ENCODE measurements around the gene SPRR4.

Gene SPRR4

DNA sequence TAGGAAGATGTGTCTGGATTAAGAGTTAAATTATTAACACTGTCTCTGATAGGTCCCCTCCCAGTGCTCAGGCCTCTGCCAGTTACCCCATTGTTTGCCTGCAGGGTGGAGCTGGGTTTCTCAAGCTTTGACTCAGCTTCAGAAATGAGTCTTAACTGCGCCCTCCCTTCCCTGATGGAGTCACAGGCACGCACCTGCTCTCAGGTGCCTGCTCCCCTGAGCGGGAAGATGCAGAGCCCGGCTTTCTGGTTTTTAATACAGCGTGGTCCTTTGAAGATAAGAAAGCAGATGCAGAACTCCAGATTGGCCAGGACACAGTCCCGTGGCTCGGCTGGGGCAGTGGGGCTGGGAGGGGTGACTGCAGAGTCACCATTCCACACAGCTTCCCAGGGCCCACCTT, 3.2 kb upstream of the SPRR4 start:
- no peaks in the 10 kb centered on the region for H3K36me3 ChIP-seq (ENCODE audit: control insufficient read depth, insufficient read depth, low read length)
- H3K4me1 ChIP-seq (ENCODE audit: control insufficient read depth, insufficient read depth, low read length), result no peaks in the 10 kb centered on the region
- H3K27me3 ChIP-seq (ENCODE audit: control insufficient read depth, insufficient read depth, low read length), result no peaks in the 10 kb centered on the region
- H3K27ac ChIP-seq (ENCODE audit: low read depth, low read length), result no peak overlapping the region
- H3K9me3 ChIP-seq (ENCODE audit: control insufficient read depth, insufficient read depth, low read length), result no peaks in the 10 kb centered on the region; the same call in 1 of the 2 replicates
- no peak overlapping the region for H3K9ac ChIP-seq (ENCODE audit: low read depth, low read length)
- H3K4me3 ChIP-seq (ENCODE audit: low read depth, low read length), result no peak overlapping the region

DNA sequence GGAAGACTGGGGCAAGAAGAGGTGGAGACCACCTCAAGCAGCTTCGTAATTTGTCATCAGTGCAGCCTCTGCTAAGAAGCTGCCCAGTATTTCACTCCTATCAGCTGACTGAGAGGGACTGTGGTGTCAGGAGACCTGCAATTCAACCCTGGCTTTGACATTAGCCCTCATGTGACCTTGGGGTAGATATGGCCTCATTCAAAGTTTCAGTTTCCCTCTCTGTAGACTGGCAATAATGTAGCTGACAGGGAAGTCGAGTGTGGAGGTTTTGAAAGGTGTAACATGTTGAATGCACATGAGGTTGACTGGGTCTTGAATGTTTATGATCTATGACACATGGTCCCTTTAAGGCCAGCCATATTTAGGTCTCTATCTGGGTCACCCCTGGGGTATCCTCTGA, 2.2 kb upstream of the SPRR4 start:
- Histone ChIP-seq H3K36me3 (ENCODE audit: control insufficient read depth, insufficient read depth, low read length) (no peaks in the 10 kb centered on the region), H3K27ac (ENCODE audit: low read depth, low read length) (no peak overlapping the region), H3K4me1 (ENCODE audit: control insufficient read depth, insufficient read depth, low read length) (no peaks in the 10 kb centered on the region), H3K9me3 (ENCODE audit: control insufficient read depth, insufficient read depth, low read length) (no peaks in the 10 kb centered on the region; the same call in 1 of the 2 replicates), H3K4me3 (ENCODE audit: low read depth, low read length) (no peak overlapping the region), H3K27me3 (ENCODE audit: control insufficient read depth, insufficient read depth, low read length) (no peaks in the 10 kb centered on the region), H3K9ac (ENCODE audit: low read depth, low read length) (no peak overlapping the region)

DNA sequence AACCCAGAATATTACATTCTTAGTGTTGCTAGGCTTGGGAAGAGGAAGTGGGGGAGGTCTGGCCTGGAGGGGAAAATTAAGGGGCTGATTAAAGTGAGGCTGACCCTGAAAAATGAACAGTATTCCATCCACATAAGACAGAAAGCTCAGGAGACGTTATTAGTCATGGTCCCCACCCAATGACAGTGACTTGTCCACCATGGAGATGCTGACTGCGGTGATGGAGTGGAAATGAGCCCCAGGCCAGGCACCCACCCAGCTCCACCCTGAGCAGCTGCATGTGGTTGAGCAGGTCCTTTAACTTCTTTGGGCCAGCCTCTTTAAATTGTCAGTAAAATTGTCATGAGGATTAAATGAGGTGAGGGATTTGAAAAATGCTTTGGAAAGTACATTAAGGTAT, 1.4 kb upstream of the SPRR4 start:
- Histone ChIP-seq H3K36me3 (ENCODE audit: control insufficient read depth, insufficient read depth, low read length) (no peaks in the 10 kb centered on the region), H3K27me3 (ENCODE audit: control insufficient read depth, insufficient read depth, low read length) (no peaks in the 10 kb centered on the region), H3K4me3 (ENCODE audit: low read depth, low read length) (no peak overlapping the region), H3K4me1 (ENCODE audit: control insufficient read depth, insufficient read depth, low read length) (no peaks in the 10 kb centered on the region), H3K9ac (ENCODE audit: low read depth, low read length) (no peak overlapping the region), H3K27ac (ENCODE audit: low read depth, low read length) (no peak overlapping the region), H3K9me3 (ENCODE audit: control insufficient read depth, insufficient read depth, low read length) (no peaks in the 10 kb centered on the region; the same call in 1 of the 2 replicates)

DNA sequence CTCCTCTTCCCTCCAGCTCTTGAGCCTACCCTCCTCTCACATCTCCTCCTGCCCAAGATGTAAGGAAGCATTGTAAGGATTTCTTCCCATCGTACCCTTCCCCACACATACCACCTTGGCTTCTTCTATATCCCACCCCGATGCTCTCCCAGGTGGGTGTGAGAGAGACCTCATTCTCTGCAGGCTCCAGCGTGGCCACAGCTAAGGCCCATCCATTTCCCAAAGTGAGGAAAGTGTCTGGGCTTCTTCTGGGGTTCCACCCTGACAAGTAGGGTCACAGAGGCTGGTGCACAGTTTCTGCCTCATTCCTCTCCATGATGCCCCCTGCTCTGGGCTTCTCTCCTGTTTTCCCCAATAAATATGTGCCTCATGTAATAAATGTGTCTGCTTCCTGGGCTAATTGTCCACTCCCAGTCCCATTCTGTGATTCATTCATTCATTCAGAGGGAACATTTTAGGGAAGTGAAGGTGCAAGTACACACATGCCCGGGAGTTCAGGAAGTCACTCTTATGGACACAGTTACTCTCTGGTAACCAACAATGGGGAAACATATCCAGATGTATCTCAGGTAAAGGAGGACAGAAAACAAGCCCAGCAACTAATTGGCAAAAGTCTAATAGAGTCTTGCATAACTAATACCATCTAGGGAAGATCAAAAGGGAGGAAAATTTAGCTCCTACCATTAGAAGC, 1.9 kb downstream of the SPRR4 start:
- no peak overlapping the region for H3K9ac ChIP-seq (ENCODE audit: low read depth, low read length)
- H3K9me3 ChIP-seq (ENCODE audit: control insufficient read depth, insufficient read depth, low read length), result no peaks in the 10 kb centered on the region; the same call in 1 of the 2 replicates
- no peak overlapping the region for H3K27ac ChIP-seq (ENCODE audit: low read depth, low read length)
- H3K36me3 ChIP-seq (ENCODE audit: control insufficient read depth, insufficient read depth, low read length), result no peaks in the 10 kb centered on the region
- no peaks in the 10 kb centered on the region; the same call in 1 of the 2 replicates for H3K27me3 ChIP-seq (ENCODE audit: control insufficient read depth, insufficient read depth, low read length)
- no peaks in the 10 kb centered on the region for H3K4me1 ChIP-seq (ENCODE audit: control insufficient read depth, insufficient read depth, low read length)
- H3K4me3 ChIP-seq (ENCODE audit: low read depth, low read length), result no peak overlapping the region

DNA sequence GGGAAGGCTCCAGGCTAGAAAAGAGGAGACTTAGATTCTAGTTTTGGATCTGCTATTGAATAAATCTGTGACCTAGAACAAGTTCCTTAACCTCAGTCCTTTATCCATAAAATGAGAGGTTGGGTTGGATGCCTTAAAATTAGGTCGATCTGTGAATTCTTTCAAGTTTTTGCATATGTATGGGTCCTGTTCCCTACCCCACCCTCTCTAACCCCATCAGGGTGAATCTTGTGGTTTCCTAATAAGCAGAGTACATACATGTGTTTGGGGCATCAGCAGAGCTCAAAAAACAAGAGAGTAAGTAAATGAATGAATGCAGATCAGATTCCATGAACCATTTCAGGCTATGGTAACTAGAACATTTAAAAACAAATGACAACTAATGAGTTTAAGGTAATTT, 6.2 kb downstream of the SPRR4 start:
- Histone ChIP-seq H3K9ac (ENCODE audit: low read depth, low read length) (no peak overlapping the region), H3K9me3 (ENCODE audit: control insufficient read depth, insufficient read depth, low read length) (no peaks in the 10 kb centered on the region; the same call in 1 of the 2 replicates), H3K27me3 (ENCODE audit: control insufficient read depth, insufficient read depth, low read length) (peaks cover 2% of the 10 kb centered on the region; the same call in 1 of the 2 replicates), H3K4me1 (ENCODE audit: control insufficient read depth, insufficient read depth, low read length) (no peaks in the 10 kb centered on the region), H3K36me3 (ENCODE audit: control insufficient read depth, insufficient read depth, low read length) (no peaks in the 10 kb centered on the region), H3K4me3 (ENCODE audit: low read depth, low read length) (no peak overlapping the region), H3K27ac (ENCODE audit: low read depth, low read length) (no peak overlapping the region)

DNA sequence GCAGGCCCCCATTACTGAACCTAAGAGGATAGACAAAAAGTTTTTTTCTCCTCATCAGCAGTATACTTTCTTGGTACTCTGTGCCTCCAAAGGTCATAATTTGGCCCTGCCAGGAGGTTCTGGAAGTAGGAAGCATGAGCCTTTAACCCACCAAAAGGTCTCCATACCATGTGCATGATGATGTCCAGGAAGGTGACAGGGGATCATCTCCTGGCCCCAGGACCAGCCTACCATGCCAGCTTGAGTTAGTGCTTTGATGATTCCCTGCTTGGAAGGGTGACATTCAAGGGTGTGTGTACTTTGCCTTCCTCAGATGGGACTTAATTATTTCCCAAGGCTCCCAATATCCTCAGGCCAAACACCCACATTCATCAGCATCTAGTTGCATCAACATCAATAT, 7.2 kb downstream of the SPRR4 start:
- H3K27ac ChIP-seq (ENCODE audit: low read depth, low read length), result no peak overlapping the region
- no peaks in the 10 kb centered on the region; the same call in 1 of the 2 replicates for H3K9me3 ChIP-seq (ENCODE audit: control insufficient read depth, insufficient read depth, low read length)
- H3K4me1 ChIP-seq (ENCODE audit: control insufficient read depth, insufficient read depth, low read length), result no peaks in the 10 kb centered on the region
- H3K27me3 ChIP-seq (ENCODE audit: control insufficient read depth, insufficient read depth, low read length), result peaks cover 2% of the 10 kb centered on the region; the same call in 1 of the 2 replicates
- no peaks in the 10 kb centered on the region for H3K36me3 ChIP-seq (ENCODE audit: control insufficient read depth, insufficient read depth, low read length)
- no peak overlapping the region for H3K9ac ChIP-seq (ENCODE audit: low read depth, low read length)
- no peak overlapping the region for H3K4me3 ChIP-seq (ENCODE audit: low read depth, low read length)

DNA sequence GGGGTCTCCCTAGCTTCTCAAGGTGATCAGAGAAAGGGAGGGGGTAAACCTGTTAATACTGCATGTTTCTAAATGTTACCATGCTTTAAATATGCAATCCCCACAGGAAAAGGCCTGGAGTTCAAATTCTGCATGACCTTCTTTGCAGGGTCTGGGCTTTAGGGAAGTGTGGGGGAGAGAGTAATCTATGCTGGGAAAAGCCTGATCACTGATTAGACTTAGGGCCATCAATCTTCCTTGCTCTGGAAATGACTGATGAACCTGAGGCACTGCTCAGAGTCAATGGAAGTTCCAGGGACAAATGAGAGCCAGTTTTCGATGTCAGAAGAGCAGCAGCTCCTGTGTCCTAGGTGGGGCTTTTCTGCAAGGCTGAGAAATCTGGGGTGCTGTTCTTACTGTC, 10.2 kb downstream of the SPRR4 start:
- Histone ChIP-seq H3K36me3 (ENCODE audit: control insufficient read depth, insufficient read depth, low read length) (no peaks in the 10 kb centered on the region), H3K27ac (ENCODE audit: low read depth, low read length) (no peak overlapping the region), H3K9me3 (ENCODE audit: control insufficient read depth, insufficient read depth, low read length) (no peaks in the 10 kb centered on the region; the same call in 1 of the 2 replicates), H3K27me3 (ENCODE audit: control insufficient read depth, insufficient read depth, low read length) (peaks cover 2% of the 10 kb centered on the region; the same call in 1 of the 2 replicates), H3K4me1 (ENCODE audit: control insufficient read depth, insufficient read depth, low read length) (no peaks in the 10 kb centered on the region), H3K9ac (ENCODE audit: low read depth, low read length) (no peak overlapping the region), H3K4me3 (ENCODE audit: low read depth, low read length) (no peak overlapping the region)

DNA sequence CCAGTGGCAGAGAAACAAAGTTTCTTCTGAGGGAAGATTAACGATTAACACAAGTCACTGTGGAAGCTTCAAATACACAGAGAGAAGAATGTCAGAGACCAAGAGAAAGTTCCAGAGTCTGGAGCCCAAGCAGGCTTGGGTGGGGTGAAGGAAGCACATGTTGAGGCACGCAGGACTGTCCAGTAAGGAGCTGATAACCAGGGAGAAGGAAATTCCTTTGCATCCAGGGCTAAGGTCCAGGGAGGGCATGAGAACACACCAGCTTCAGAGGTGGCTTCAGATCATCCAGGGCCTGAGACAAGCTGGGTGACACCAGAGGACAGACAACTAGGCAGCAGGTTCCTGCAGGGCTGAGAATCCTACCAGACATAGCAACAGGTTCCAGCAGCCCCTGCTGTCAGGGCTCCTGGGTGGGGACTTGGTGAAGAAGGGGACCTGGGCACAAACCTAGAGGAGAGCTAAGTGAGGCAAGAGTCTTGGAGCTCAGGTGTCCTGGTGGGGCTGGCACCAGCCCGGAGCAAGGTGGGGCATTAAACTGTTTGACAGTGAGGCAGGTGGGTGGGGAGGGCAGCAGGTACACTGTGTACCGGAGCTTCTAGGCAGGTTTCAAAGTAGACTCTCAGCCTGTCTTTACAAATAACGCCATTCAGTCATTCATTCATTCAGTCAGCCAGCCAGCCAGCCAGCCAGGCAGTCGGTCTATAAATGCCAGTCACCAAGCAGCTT, 10.9 kb downstream of the SPRR4 start:
- H3K36me3 ChIP-seq (ENCODE audit: control insufficient read depth, insufficient read depth, low read length), result no peaks in the 10 kb centered on the region
- no peak overlapping the region for H3K27ac ChIP-seq (ENCODE audit: low read depth, low read length)
- no peak overlapping the region for H3K4me3 ChIP-seq (ENCODE audit: low read depth, low read length)
- H3K4me1 ChIP-seq (ENCODE audit: control insufficient read depth, insufficient read depth, low read length), result no peaks in the 10 kb centered on the region
- no peak overlapping the region for H3K9ac ChIP-seq (ENCODE audit: low read depth, low read length)
- peaks cover 2% of the 10 kb centered on the region; the same call in 1 of the 2 replicates for H3K27me3 ChIP-seq (ENCODE audit: control insufficient read depth, insufficient read depth, low read length)
- H3K9me3 ChIP-seq (ENCODE audit: control insufficient read depth, insufficient read depth, low read length), result no peaks in the 10 kb centered on the region; the same call in 1 of the 2 replicates

DNA sequence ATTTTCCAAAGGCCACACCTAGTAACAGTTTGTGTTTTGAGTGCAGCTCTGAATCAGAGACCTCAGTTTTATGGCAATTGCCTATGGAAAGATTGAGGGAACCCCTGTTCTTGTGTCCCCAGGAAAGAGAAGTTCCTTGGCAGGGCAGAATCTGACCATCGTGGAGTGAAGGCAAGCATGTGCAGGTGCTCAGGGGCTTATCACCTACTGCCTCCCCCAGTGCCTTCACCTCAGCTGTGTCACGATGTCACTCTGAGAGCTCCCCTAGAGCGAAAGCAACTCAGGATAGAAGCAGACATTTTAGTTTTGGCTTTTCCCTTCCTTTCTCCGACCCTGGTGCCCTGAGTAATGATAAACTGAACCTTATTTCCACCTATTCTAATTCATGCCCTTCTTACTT, 11.6 kb downstream of the SPRR4 start:
- Histone ChIP-seq H3K27ac (ENCODE audit: low read depth, low read length) (no peak overlapping the region), H3K9ac (ENCODE audit: low read depth, low read length) (no peak overlapping the region), H3K4me1 (ENCODE audit: control insufficient read depth, insufficient read depth, low read length) (no peaks in the 10 kb centered on the region), H3K36me3 (ENCODE audit: control insufficient read depth, insufficient read depth, low read length) (no peaks in the 10 kb centered on the region), H3K27me3 (ENCODE audit: control insufficient read depth, insufficient read depth, low read length) (peaks cover 2% of the 10 kb centered on the region; the same call in 1 of the 2 replicates), H3K9me3 (ENCODE audit: control insufficient read depth, insufficient read depth, low read length) (no peaks in the 10 kb centered on the region; the same call in 1 of the 2 replicates), H3K4me3 (ENCODE audit: low read depth, low read length) (no peak overlapping the region)

DNA sequence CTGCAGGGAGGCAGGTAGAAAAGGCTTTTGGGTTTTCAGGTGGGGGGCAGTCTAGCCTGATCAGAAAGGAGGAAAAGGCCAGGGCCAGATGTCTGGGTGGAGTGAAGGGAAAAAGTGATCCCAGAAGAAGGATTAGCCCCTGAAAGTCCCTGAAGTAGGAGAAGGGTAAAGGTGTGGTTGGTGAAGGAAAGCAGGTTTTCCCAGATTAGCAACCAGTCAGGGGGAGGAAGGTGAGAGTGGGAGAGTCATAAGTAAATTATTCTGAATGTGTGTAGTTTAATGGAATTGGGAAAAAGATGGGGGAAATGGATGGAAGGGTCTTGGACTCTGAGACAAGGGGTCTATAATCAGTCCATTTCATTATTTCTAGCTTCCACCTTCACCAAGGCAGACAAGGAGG, 12.8 kb downstream of the SPRR4 start:
- Histone ChIP-seq H3K27me3 (ENCODE audit: control insufficient read depth, insufficient read depth, low read length) (no peaks in the 10 kb centered on the region), H3K9me3 (ENCODE audit: control insufficient read depth, insufficient read depth, low read length) (no peaks in the 10 kb centered on the region; the same call in 1 of the 2 replicates), H3K27ac (ENCODE audit: low read depth, low read length) (no peak overlapping the region), H3K9ac (ENCODE audit: low read depth, low read length) (no peak overlapping the region), H3K36me3 (ENCODE audit: control insufficient read depth, insufficient read depth, low read length) (no peaks in the 10 kb centered on the region), H3K4me3 (ENCODE audit: low read depth, low read length) (no peak overlapping the region), H3K4me1 (ENCODE audit: control insufficient read depth, insufficient read depth, low read length) (no peaks in the 10 kb centered on the region)

DNA sequence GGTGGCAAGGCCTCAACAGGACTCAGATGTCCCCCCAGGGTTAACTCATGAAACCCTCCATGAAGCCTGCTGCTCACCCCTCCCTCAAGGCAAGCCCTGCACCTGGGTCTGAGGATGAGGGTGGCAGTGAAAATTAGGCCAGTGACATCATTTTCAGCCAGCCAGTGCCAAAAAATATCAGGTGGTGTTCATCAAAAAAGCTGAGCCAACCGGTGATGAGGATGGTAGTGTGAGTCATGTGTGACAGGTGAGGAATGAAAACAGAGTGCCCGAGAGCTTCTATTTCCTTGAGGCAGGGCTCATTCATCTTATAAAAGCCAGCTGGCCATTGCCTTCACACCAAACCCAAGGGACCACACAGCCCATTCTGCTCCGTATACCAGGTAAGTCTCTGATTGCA, 13.3 kb downstream of the SPRR4 start, which contains the start of gene SPRR1A:
TSS of gene SPRR1A (plus strand) at position 339 of the 400 bp plus-strand sequence. CDS start 1,150 bp downstream, outside the sequence.
- Histone ChIP-seq H3K9me3 (ENCODE audit: control insufficient read depth, insufficient read depth, low read length) (no peaks in the 10 kb centered on the region; the same call in 1 of the 2 replicates), H3K4me3 (ENCODE audit: low read depth, low read length) (no peak within 1 kb of the TSS), H3K27ac (ENCODE audit: low read depth, low read length) (no peak within 1 kb of the TSS), H3K4me1 (ENCODE audit: control insufficient read depth, insufficient read depth, low read length) (no peaks in the 10 kb centered on the region), H3K9ac (ENCODE audit: low read depth, low read length) (no peak within 1 kb of the TSS), H3K27me3 (ENCODE audit: control insufficient read depth, insufficient read depth, low read length) (no peaks in the 10 kb centered on the region), H3K36me3 (ENCODE audit: control insufficient read depth, insufficient read depth, low read length) (no peaks in the 10 kb centered on the region)

All from HUES48 (cell line).